Stimulated activated CD4-positive, alpha-beta T cell treated with anti-CD3 and anti-CD28 coated beads, TNF-alpha, amount 100 ng/mL, for 24 hours (primary cell): ENCODE results near the gene ADCY9.

ENCODE experiments used
- DNase-seq, 3 experiments: peaks; one replicate each; pipeline ENCODE4 v3.0.0-alpha.2; 2020; ENCODE audit warnings: low read depth in 3 of 3

ADCY9 gene

DNA sequence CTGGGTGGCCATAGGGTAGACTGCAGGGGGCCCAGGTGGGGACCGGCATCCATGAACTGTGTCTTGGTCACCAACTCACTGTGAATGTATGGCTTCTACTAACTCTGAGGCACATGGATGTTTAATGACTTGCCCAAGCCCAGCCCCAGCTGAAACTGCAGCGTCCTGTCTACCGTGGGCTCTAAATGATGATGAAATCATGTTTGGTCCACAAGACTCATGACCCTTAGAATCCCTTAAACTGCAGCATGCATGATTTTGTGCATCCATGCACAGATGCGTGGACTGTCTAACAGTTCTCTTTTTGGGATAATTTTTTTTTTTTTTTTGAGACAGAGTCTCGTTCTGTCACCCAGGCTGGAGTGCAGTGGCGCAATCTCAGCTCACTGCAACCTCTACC lies 203.3 kb downstream of the ADCY9 start:
- DNase-seq = no peak
